Measurements from ENCODE around the gene WDR93. TPM values are rescaled to one million over a fixed set of nuclear protein-coding genes. Genes with fewer than 3 reads are reported as not detected.

The WDR93 gene
- total RNA-seq, 4 donors from 2014 or later = not detected

- no peaks in the 10 kb centered on the region for H3K36me3 ChIP-seq
- H3K4me1 ChIP-seq = peaks cover 0 to 10% of the 10 kb centered on the region in 2 donors
- intact Hi-C loops (cut with DNase I; ENCODE audit: low total_unique reads) (loop anchor here (1.0 to 10.0 kb wide), 3 partner anchors 115 to 464 kb away; no protein-coding TSS in a partner anchor), in situ Hi-C loops (cut with MboI; ENCODE audit: low sequenced_read_pairs in 4 of 4) (loop anchor here (5.0 to 25.0 kb wide), 3 partner anchors 112 to 327 kb away; no protein-coding TSS in a partner anchor)
- ATAC-seq = peak; percentile 85 to 93
- TF ChIP-seq CTCF (IDR thresholded peaks at IDR 0.05 in 4 of 5, conservative IDR thresholded peaks at IDR 0.05 in 1 of 5) = peak; percentile 81 to 97 (median 93)
- no peak for TF ChIP-seq POLR2A (IDR thresholded peaks at IDR 0.05)
- DNase-seq = peak; percentile 42 to 68
- no peak overlapping the region for H3K4me3 ChIP-seq
- H3K27ac ChIP-seq = no peak overlapping the region
- H3K9me3 ChIP-seq = no peaks in the 10 kb centered on the region
- no peaks in the 10 kb centered on the region for H3K27me3 ChIP-seq
These were observed 69.8 kb downstream of the WDR93 start for GRCh38 chr15:89760303-89761008.

- H3K4me1 ChIP-seq = peaks cover 2 to 10% of the 10 kb centered on the region in 2 donors
- peak in 1 of 5 experiments; percentile 6 for TF ChIP-seq CTCF (IDR thresholded peaks at IDR 0.05 in 4 of 5, conservative IDR thresholded peaks at IDR 0.05 in 1 of 5)
- TF ChIP-seq POLR2A (IDR thresholded peaks at IDR 0.05) = no peak
- no peaks in the 10 kb centered on the region for H3K9me3 ChIP-seq
- no peaks in the 10 kb centered on the region for H3K27me3 ChIP-seq
- DNase-seq (no peak), ATAC-seq (peak; percentile 13 to 25)
- in situ Hi-C loops (cut with MboI; ENCODE audit: low sequenced_read_pairs in 4 of 4) = loop anchor here (5.0 to 25.0 kb wide), 3 partner anchors 111 to 326 kb away; no protein-coding TSS in a partner anchor
- H3K4me3 ChIP-seq = no peak overlapping the region
- intact Hi-C loops (cut with DNase I; ENCODE audit: low total_unique reads) = loop anchor here (5.0 to 10.0 kb wide), 2 partner anchors 311 to 464 kb away; no protein-coding TSS in a partner anchor
- H3K36me3 ChIP-seq = no peaks in the 10 kb centered on the region
- no peak overlapping the region for H3K27ac ChIP-seq
These were observed 70.6 kb downstream of the WDR93 start for GRCh38 chr15:89761009-89761831.

GRCh38 chr15:89761929-89762328, 71.3 kb downstream of the WDR93 start:
- DNase-seq (no peak), ATAC-seq (no peak)
- no peaks in the 10 kb centered on the region for H3K9me3 ChIP-seq
- TF ChIP-seq CTCF (IDR thresholded peaks at IDR 0.05 in 4 of 5, conservative IDR thresholded peaks at IDR 0.05 in 1 of 5) = no peak
- no peaks in the 10 kb centered on the region for H3K36me3 ChIP-seq
- no peaks in the 10 kb centered on the region for H3K27me3 ChIP-seq
- in situ Hi-C loops (cut with MboI; ENCODE audit: low sequenced_read_pairs in 4 of 4) (loop anchor here (5.0 to 25.0 kb wide), 3 partner anchors 110 to 325 kb away; no protein-coding TSS in a partner anchor), intact Hi-C loops (cut with DNase I; ENCODE audit: low total_unique reads) (loop anchor here (5.0 to 10.0 kb wide), 2 partner anchors 310 to 463 kb away; no protein-coding TSS in a partner anchor)
- H3K27ac ChIP-seq = no peak overlapping the region
- H3K4me3 ChIP-seq = no peak overlapping the region
- H3K4me1 ChIP-seq = peaks cover 9 to 10% of the 10 kb centered on the region in 2 donors

- Histone ChIP-seq H3K4me1 (peaks cover 10 to 21% of the 10 kb centered on the region in 2 donors), H3K4me3 (no peak overlapping the region), H3K27me3 (no peaks in the 10 kb centered on the region), H3K27ac (no peak overlapping the region), H3K36me3 (no peaks in the 10 kb centered on the region), H3K9me3 (no peaks in the 10 kb centered on the region)
- in situ Hi-C loops (cut with MboI; ENCODE audit: low sequenced_read_pairs in 4 of 4) (loop anchor here in 3 of 4 donors (25.0 kb wide), 1 partner anchor 322 kb away; no protein-coding TSS in a partner anchor), intact Hi-C loops (cut with DNase I; ENCODE audit: low total_unique reads) (loop anchor here (10.0 kb wide), 1 partner anchor 459 kb away; no protein-coding TSS in a partner anchor)
- ATAC-seq = no peak
- DNase-seq = no peak
- TF ChIP-seq POLR2A (IDR thresholded peaks at IDR 0.05) (no peak), CTCF (IDR thresholded peaks at IDR 0.05 in 4 of 5, conservative IDR thresholded peaks at IDR 0.05 in 1 of 5) (no peak)
These were observed 75.1 kb downstream of the WDR93 start for GRCh38 chr15:89765694-89766093.
